ENCODE measurements around the gene PHKG1. TPM values are rescaled to one million over a fixed set of nuclear protein-coding genes. Genes with fewer than 3 reads are reported as not detected.
"Not testable (repeated sequence)": the region's sequence is repeated elsewhere in the genome, so short reads cannot be mapped to it uniquely, and the experiment has no call there.

PHKG1 gene
- total RNA-seq, 4 donors from 2014 or later = 30.1 to 211 (median 57.2) TPM

DNA sequence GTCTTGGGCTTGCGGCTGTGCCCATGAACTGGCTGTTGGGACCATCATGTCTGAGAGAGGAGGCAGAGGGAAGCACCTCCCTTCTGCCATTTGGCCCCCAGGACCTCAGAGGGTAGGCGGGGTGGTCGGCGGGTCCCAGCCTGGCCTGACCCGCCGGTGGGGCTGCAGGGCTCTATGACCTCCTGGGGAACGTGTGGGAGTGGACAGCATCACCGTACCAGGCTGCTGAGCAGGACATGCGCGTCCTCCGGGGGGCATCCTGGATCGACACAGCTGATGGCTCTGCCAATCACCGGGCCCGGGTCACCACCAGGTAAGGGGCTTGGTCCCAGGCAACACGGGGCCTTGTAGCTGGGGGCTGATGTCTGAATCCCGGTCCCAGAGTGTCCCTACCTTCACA, 14.6 kb downstream of the PHKG1 start:
- intact Hi-C loops (cut with DNase I; ENCODE audit: low total_unique reads) (no loop called here), in situ Hi-C loops (cut with MboI; ENCODE audit: low sequenced_read_pairs in 4 of 4) (loop anchor here in 2 of 4 donors (10.0 to 25.0 kb wide), 3 partner anchors 73 to 441 kb away; no protein-coding TSS in a partner anchor)
- H3K9me3 ChIP-seq = no peaks in the 10 kb centered on the region
- peaks cover 48 to 61% of the 10 kb centered on the region in 2 donors for H3K4me1 ChIP-seq
- H3K27me3 ChIP-seq = no peaks in the 10 kb centered on the region
- ATAC-seq (no peak), DNase-seq (peak in 1 of 2 donors; percentile 37)
- no peak overlapping the region for H3K4me3 ChIP-seq
- TF ChIP-seq POLR2A (IDR thresholded peaks at IDR 0.05) (no peak), CTCF (IDR thresholded peaks at IDR 0.05 in 4 of 5, conservative IDR thresholded peaks at IDR 0.05 in 1 of 5) (no peak)
- H3K36me3 ChIP-seq = peaks cover 0 to 20% of the 10 kb centered on the region in 2 donors
- H3K27ac ChIP-seq = peak overlapping the region; percentile 94 to 99 (median 95)

DNA sequence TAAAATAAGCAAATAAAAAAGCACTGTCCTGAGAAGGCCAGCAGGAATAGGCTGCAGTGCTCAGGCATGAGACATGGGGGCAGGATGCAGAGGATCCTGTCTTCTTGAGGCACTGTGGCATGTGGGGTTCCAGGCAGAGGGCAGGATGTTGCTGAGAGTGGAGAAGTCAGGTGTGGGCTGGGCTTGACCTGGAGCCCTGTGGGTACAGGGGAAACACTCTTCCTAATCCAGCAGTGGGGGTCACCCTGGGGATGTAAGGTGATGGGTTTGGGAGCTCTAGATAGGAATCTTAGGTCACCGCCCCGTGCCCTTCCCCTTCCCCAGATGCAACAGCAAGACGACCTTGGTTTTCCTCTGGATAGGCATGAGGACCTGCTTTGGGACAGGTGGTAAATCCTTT, 15.1 kb downstream of the PHKG1 start:
- Histone ChIP-seq H3K36me3 (peaks cover 0 to 23% of the 10 kb centered on the region in 2 donors), H3K9me3 (no peaks in the 10 kb centered on the region), H3K27me3 (no peaks in the 10 kb centered on the region), H3K4me1 (peaks cover 43 to 56% of the 10 kb centered on the region in 2 donors), H3K27ac (peak overlapping the region; percentile 94 to 99 (median 95)), H3K4me3 (no peak overlapping the region)
- DNase-seq = peak in 1 of 2 donors; percentile 34
- intact Hi-C loops (cut with DNase I; ENCODE audit: low total_unique reads) (no loop called here), in situ Hi-C loops (cut with MboI; ENCODE audit: low sequenced_read_pairs in 4 of 4) (loop anchor here in 2 of 4 donors (10.0 to 25.0 kb wide), 3 partner anchors 73 to 440 kb away; no protein-coding TSS in a partner anchor)
- TF ChIP-seq CTCF (IDR thresholded peaks at IDR 0.05 in 4 of 5, conservative IDR thresholded peaks at IDR 0.05 in 1 of 5) = no peak
- TF ChIP-seq POLR2A (IDR thresholded peaks at IDR 0.05) = no peak
- ATAC-seq = no peak

GRCh38 chr7:56074371-56074791, 18.4 kb downstream of the PHKG1 start:
- ATAC-seq (peak; percentile 81 to 84), DNase-seq (peak; percentile 70 to 89)
- Histone ChIP-seq H3K27me3 (no peaks in the 10 kb centered on the region), H3K4me1 (peaks cover 11 to 23% of the 10 kb centered on the region in 2 donors), H3K9me3 (no peaks in the 10 kb centered on the region), H3K4me3 (no peak overlapping the region), H3K27ac (peak overlapping the region; percentile 20 to 56 (median 44)), H3K36me3 (peaks cover 0 to 35% of the 10 kb centered on the region in 2 donors)
- in situ Hi-C loops (cut with MboI; ENCODE audit: low sequenced_read_pairs in 4 of 4) (loop anchor here in 3 of 4 donors (5.0 to 25.0 kb wide), 7 partner anchors 67 to 1312 kb away; partner anchors contain the start of genes LANCL2 (in 1 of the 3), MRPS17 (in 1 of the 3), NIPSNAP2 (in 1 of the 3) and SEC61G (in 1 of the 3)), intact Hi-C loops (cut with DNase I; ENCODE audit: low total_unique reads) (loop anchor here (1.0 to 5.0 kb wide), 2 partner anchors 70 to 432 kb away; no protein-coding TSS in a partner anchor)
- TF ChIP-seq POLR2A (IDR thresholded peaks at IDR 0.05) = no peak
- TF ChIP-seq CTCF (IDR thresholded peaks at IDR 0.05 in 4 of 5, conservative IDR thresholded peaks at IDR 0.05 in 1 of 5) = peak; percentile 79 to 95 (median 93)

DNA sequence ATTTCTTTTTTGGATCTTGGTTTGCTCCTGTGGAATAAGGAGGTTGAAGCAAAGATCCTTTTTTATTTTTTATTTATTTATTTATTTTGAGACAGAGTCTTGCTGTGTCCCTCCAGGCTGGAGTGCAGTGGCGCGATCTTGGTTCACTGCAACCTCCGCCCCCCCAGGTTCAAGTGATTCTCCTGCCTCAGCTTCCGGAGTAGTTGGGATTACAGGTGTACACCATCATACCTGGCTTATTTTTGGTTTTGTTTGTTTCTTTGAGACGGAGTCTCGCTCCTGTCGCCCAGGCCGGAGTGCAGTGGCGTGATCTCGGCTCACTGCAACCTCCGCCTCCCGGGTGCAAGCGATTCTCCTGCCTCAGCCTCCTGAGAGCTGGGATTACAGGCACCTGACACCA, 26.4 kb downstream of the PHKG1 start:
- H3K27me3 ChIP-seq; H3K4me3 ChIP-seq; H3K9me3 ChIP-seq; H3K27ac ChIP-seq; ATAC-seq; H3K4me1 ChIP-seq; DNase-seq; intact Hi-C loops (cut with DNase I; ENCODE audit: low total_unique reads): not testable (repeated sequence)
- H3K36me3 ChIP-seq = peaks cover 0 to 48% of the 10 kb centered on the region in 2 donors
- in situ Hi-C loops (cut with MboI; ENCODE audit: low sequenced_read_pairs in 4 of 4) = loop anchor here in 1 of 4 donors (25.0 kb wide), 3 partner anchors 104 to 1304 kb away; partner anchors contain the start of genes LANCL2, MRPS17, NIPSNAP2 and SEC61G

DNA sequence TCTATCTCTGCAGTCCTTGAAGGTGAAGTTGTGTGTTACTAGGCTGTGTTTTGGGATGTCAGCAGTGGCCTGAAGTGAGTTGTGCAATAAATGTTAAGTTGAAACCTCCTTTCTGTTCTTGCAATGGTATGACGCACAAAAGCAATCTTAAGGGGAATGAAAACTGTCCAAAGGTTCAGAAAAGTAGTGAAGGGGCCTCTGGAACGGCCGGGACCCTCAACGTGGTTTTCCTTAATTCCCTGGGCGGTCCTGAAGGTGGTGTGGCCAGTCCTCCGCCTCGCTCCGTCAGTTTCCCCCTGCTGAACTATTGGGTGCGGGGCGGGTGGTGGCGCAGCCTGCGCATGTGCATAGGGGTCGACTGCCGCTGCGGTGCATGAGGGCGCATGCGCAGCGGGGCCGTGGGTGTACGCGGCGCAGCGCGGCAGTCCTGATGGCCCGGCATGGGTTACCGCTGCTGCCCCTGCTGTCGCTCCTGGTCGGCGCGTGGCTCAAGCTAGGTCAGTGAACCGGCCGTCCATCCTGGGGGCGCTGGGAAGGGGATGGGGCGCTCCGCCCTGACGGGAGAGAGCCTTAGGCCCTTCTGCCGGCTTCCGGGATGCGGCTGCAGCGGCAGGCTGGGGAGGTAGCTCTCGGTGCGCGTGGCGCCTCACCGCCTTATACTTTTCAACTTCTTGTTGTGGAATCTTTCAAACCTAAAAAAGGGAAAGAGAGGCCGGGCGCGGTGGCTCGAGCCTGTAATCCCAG, 28.7 kb downstream of the PHKG1 start, which contains the start of gene SUMF2:
SUMF2 (plus strand) TSS at position 405 of the 744 bp plus-strand sequence; CDS start at position 431, 26 bp downstream.
- intact Hi-C loops (cut with DNase I; ENCODE audit: low total_unique reads) = loop anchor here (1.0 kb wide), 1 partner anchor 13 kb away; the partner anchor contains the start of genes CCT6A and PSPH
- no peaks in the 10 kb centered on the region for H3K27me3 ChIP-seq
- in situ Hi-C loops (cut with MboI; ENCODE audit: low sequenced_read_pairs in 4 of 4) = loop anchor here in 1 of 4 donors (25.0 kb wide), 3 partner anchors 102 to 1302 kb away; partner anchors contain the start of genes LANCL2, MRPS17, NIPSNAP2 and SEC61G
- H3K27ac ChIP-seq = peak within 1 kb of the TSS; percentile 87 to 97 (median 95)
- peak; percentile 86 to 91 for DNase-seq
- H3K9me3 ChIP-seq = no peaks in the 10 kb centered on the region
- peak; percentile 95 for ATAC-seq
- TF ChIP-seq POLR2A (IDR thresholded peaks at IDR 0.05) (peak; percentile 89 to 91), CTCF (IDR thresholded peaks at IDR 0.05 in 4 of 5, conservative IDR thresholded peaks at IDR 0.05 in 1 of 5) (peak in 3 of 5 experiments; percentile 15 to 41 (median 31))
- peaks cover 6 to 13% of the 10 kb centered on the region in 2 donors for H3K4me1 ChIP-seq
- peaks cover 0 to 51% of the 10 kb centered on the region in 2 donors for H3K36me3 ChIP-seq
- peak within 1 kb of the TSS; percentile 68 to 94 (median 91) for H3K4me3 ChIP-seq

Data from gastrocnemius medialis (tissue), 4 donors.